HG03095 (cell line): ENCODE data around the gene DOCK2.
"Not testable (repeated sequence)": the region's sequence is repeated elsewhere in the genome, so short reads cannot be mapped to it uniquely, and the experiment has no call there.

ENCODE experiments used
- ATAC-seq: cut with Tn5 transposase; IDR thresholded peaks from one replicate; pipeline ENCODE4 v1.9.1; 2021; ENCODE audit warnings: moderate library complexity; ENCODE audit not compliant: unreplicated experiment

Gene DOCK2

DNA sequence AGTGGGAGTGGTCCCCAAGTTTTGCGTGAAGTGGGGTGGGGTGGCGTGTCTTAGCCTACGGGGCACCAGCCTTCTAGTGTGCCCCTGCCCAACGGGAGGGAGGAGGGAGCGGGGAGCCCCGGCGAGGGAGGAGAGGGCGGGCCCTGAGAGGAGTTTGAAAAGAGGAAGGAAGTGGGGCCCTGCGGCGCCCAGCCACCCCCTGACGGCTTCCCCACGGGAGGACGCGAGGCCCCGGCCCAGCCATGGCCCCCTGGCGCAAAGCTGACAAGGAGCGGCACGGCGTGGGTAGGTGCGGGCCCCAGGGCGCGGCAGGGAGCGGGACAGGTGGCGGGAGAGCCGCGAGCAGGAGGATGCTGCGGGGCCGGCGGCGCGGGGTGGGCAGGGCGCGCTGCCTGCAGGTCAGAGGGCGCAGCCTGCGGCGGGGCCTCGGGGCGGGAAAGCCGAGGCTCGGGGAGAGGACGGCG, at the start of gene DOCK2:
Gene DOCK2 (plus strand): TSS at position 191 of the 464 bp plus-strand sequence. CDS start 52 bp downstream, at position 243.
- peak; percentile 88 for ATAC-seq

DNA sequence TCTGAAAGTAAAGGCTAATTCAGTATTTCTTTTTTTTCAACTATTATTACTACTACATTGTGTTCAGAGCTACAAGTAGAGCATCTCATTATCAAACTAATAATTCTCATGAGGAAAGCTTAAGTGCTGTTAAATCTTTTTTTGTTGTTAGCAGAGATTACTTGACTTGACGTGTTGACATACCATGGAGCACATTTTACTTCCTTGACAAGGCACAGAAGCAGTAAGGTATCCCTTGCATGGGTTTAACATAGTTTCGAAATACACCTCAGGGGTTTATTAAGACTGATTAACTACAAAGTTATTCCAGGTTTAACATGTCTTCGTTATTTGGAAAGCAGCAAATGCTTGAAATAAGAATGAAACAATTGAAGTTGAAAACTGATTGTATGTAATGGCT, 46.5 kb upstream of the DOCK2 start:
- ATAC-seq: no peak

DNA sequence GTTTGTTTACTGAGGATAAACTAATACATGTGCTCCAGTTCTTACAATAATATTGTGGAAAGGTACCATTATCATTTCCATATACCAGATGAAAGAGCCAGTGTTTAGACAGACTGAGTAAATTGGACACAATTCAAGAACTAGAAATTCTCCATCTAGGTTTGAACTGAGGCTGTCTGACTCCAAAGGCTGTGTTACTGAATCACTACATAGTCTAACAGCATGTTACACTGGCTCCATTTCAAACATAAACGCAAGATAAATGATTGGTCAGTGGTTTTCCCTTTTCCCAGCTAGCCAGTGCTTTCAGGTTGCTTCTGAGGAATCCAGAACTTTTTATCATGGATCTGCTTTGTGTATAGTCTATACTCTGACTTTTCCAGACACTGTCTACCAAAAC, 45.4 kb upstream of the DOCK2 start:
- ATAC-seq: no peak

- no peak for ATAC-seq
Observed at GRCh38 chr5:169592937-169593650, 44.0 kb upstream of the DOCK2 start.

- no peak for ATAC-seq
Observed at GRCh38 chr5:169595172-169595820, 41.8 kb upstream of the DOCK2 start.

DNA sequence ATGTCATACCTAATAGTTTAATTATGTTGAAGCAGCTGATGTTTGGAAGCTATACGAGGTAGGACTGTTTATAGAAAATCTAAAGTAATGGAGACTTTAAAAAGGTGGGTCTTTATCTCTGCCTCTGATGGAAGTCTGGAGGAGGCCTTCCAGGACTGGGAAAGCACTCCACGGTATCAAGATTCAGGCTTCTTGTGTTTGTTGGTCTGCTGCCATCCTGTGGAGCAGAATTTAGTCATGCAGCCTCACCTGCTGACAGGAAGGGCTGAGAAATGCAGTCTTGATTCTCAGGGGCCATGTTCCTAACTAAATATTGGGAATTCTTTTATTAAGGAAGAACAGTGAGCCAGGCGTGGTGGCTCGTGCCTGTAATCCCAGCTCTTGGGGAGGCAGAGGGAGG, 37.6 kb upstream of the DOCK2 start:
- ATAC-seq: no peak

GRCh38 chr5:169602535-169602934, 34.5 kb upstream of the DOCK2 start:
- no peak for ATAC-seq

DNA sequence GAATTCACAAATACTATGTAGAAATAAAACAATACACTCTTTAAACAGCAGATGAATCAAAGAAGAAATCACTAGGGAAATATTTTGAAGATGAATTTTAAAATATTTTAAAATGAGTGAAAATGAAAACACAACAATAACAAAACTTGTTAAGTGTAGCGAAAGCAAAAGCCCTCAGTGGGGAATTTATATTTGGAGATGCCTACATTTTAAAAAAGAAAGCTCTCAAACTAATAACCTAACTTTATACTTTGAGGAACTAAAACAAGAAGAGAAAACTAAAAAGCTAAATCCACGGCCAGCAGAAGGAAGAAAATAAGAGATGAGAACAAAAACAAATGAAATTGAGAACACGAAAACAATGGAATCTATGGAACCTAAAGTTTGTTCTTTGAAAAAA, 30.8 kb upstream of the DOCK2 start:
- peak; percentile 49 for ATAC-seq

DNA sequence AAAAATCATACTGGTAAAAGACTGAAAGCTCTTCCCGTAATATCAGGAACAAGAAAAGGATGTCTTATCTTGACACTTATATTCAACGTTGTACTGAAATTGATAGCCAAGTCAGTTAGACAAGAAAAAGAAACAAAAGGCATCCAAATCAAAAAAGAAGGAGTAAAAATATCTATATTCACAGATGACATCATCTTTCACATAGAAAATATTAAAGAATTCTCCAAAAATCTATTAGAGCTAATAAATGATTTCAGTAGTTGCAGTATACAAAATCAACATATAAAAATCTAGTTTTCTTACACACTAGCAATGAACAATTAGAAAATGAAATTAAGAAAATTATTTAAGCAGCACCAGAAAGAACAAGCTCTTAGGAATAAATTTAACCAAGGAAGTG, 29.2 kb upstream of the DOCK2 start:
- no peak for ATAC-seq

DNA sequence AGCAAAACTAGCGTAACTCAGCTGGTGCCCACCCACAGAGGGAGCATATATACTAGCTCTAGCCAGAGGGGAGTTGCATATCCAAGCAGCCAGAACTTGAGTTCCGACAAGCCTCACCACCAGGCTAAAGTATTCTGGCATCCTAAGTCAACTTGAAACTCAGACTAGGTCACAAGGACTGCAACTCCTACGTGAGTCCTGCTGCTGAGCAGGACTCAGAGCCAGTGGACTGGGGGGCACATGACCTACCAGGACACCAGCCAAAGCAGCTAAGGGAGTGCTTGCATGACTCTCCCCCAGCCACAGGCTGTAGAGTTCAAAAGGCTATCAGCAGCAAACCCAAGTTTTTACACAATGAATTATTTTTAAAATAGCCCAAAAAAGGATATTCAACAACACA, 27.4 kb upstream of the DOCK2 start:
- ATAC-seq: no peak

DNA sequence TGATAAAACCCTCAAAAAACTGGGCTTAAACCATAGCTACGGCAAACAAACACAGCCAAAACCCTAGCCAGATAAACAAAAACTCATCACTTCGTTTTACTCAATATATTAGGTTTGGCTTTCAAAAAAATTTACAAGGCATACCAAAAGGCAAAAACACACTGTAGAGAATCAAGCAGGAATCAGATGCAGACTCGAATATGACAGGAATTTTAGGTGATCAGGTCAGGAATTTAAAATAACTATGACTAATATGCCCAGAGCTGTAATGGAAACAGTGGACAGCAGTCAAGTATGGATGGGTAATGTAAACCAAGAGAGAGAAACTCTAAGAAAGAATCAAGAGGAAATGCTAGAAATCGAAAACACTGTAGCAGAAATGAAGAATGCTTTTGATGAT, 26.5 kb upstream of the DOCK2 start:
- ATAC-seq: no peak

DNA sequence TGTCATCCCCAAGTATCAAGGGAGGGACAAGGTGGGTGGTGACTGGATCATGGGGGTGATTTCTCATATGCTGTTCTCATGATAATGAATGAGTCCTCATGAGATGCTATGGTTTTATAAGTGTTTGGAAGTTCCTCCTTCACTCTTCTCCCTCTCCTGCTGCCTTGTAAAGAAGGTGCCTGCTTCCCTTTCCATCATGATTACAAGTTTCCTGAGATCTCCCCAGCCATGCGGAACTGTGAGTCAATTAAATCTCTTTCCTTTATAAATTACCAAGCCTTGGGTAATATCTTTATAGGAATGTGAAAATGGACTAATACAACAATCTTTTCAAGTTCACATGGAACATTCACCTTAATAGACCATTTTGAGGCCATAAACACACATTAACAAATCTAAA, 21.5 kb upstream of the DOCK2 start:
- ATAC-seq: no peak

DNA sequence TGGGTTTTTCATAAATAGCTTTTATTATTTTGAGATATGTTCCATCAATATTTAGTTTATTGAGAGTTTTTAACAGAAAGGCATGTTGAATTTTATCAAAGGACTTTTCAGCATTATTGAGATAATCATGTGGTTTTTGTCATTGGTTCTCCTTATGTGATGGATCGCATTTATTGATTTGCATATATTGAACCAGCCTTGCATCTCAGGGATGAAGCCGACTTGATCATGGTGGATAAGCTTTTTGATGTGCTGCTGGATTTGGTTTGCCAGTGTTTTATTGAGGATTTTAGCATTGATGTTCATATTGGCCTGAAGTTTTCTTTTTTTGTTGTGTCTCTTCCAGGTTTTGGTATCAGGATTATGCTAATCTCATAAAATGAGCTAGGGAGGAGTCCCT, 12.8 kb upstream of the DOCK2 start:
- not testable (repeated sequence) for ATAC-seq

- ATAC-seq: no peak
Observed at GRCh38 chr5:169626779-169627178, 10.3 kb upstream of the DOCK2 start.

DNA sequence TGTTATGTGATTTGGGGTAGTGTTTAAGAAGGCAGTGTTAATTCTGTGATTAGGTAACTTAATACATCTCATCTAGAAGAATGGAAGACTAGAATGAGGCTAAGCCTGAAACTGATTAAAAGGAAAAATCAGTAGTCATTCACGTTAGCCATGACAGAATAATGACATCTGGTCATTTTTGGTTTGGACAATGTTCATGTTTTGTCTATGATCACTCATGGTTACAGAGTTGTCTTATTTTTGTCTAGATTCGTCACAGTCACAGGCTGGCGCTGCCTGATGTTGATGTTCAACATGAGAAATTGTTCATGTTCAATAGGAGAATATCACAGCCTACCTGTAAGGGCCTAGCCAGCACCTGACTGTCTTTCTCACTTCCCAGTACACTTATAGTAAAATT, 9.5 kb upstream of the DOCK2 start:
- no peak for ATAC-seq

DNA sequence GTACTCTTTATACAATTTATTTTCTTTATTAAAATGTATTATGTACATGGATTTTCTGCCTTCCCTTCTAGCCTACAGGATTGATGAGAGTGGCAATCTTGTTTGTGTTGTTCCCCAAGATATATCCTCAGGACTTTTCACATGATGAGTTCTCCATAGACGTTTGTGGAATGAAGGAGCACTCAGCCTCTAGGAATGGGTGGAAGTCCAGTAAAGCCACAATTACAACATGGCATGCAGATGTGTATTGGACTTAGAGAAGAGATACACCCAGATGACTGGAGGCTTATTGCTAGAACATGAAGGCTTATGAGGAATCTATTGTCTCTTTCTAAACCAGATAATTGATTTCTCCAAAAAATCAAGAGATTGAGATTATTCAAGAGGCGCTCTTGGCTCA, 8.2 kb upstream of the DOCK2 start:
- ATAC-seq: no peak

- no peak for ATAC-seq
Observed at GRCh38 chr5:169629847-169630548, 7.1 kb upstream of the DOCK2 start.

- no peak for ATAC-seq
Observed at GRCh38 chr5:169631360-169631759, 5.7 kb upstream of the DOCK2 start.

- ATAC-seq: no peak
Observed at GRCh38 chr5:169632946-169633345, 4.1 kb upstream of the DOCK2 start.

GRCh38 chr5:169634606-169635005, 2.5 kb upstream of the DOCK2 start:
- ATAC-seq: no peak

DNA sequence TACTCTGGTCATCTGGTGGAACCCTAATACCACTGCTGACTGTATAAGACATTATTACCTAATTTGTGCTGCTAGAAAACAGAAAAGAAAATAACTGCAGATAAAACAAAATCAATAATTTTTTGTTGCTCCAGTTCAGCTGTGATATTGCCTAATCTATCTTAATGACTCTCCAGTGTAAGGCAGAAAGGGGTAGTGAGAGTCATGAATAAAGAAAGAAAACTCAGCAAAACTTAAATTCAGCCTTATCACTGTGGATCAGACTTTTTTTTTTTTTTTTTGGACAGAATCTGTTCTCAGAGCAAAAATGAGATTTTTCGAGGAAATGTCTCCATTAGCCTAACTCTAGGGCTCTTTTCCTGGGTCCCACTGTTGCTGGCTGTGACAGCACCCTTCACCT, 1.1 kb upstream of the DOCK2 start:
- ATAC-seq: no peak

DNA sequence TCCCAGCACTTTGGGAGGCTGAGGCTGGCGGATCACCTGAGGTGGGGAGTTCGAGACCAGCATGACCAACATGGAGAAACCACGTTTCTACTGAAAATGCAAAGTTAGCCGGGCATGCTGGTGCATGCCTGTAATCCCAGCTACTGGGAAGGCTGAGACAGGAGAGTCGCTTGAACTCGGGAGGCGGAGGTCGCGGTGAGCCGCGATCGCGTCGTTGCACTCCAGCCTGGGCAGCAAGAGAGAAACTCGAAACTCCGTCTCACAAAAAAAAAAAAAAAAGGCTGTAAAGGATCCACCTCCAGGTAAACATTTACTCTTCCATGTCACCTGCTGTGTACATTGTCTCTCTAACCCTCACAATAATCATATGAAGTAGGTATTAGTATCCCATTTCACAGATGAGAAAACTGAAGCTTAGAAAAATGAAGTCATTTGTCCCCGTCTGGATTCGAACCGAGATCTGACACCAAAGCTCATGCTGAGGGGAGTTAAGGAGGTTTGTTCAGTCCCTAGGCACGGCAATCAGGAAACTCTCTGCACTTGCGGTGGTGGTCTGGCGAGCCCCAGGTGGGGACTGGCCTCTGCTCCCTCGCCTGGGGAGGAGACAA, 494 bp upstream of the DOCK2 start:
- no peak for ATAC-seq
